Hepatocyte (in vitro differentiated cells): Measurements from ENCODE around the gene CDC37L1. TPM values are rescaled to one million over a fixed set of nuclear protein-coding genes. Genes with fewer than 3 reads are reported as not detected.

ENCODE experiments used
- DNase-seq: peaks from one replicate; pipeline ENCODE4 v3.0.0-alpha.2; 2016; ENCODE audit warnings: low spot score
- H2AFZ ChIP-seq: fragments of 200-600 bp; sonication (generic); 2 replicates; pipeline ENCODE4 v1.6.0; 2016; ENCODE audit warnings: antibody characterized with exemption, mild to moderate bottlenecking
- H3K27ac ChIP-seq: fragments of 200-600 bp; sonication (generic); 2 replicates; pipeline ENCODE4 v1.5.1; 2016; ENCODE audit warnings: mild to moderate bottlenecking
- H3K27me3 ChIP-seq: fragments of 200-600 bp; sonication (generic); 2 replicates; pipeline ENCODE4 v1.6.1; 2016
- H3K36me3 ChIP-seq: fragments of 200-600 bp; sonication (generic); replicated peaks from 2 replicates; pipeline ENCODE4 v1.5.1; 2016; ENCODE audit warnings: low read depth; ENCODE audit not compliant: insufficient read depth
- H3K4me1 ChIP-seq: fragments of 200-600 bp; sonication (generic); 2 replicates; pipeline ENCODE4 v1.5.1; 2016; ENCODE audit warnings: mild to moderate bottlenecking, moderate library complexity; ENCODE audit not compliant: insufficient read depth
- H3K4me2 ChIP-seq: fragments of 200-600 bp; sonication (generic); 2 replicates; pipeline ENCODE4 v1.6.0; 2016
- H3K4me3 ChIP-seq: fragments of 200-600 bp; sonication (generic); 2 replicates; pipeline ENCODE4 v1.5.1; 2016; ENCODE audit warnings: mild to moderate bottlenecking
- H3K79me2 ChIP-seq: fragments of 200-600 bp; sonication (generic); 2 replicates; pipeline ENCODE4 v1.6.0; 2017; ENCODE audit warnings: mild to moderate bottlenecking
- H3K9me2 ChIP-seq: fragments of 200-600 bp; sonication (generic); replicated peaks from 2 replicates; pipeline ENCODE4 v1.6.0; 2017; ENCODE audit warnings: mild to moderate bottlenecking; ENCODE audit not compliant: insufficient read depth
- H3K9me3 ChIP-seq: fragments of 200-600 bp; sonication (generic); 2 replicates; pipeline ENCODE4 v1.5.1; 2016; ENCODE audit warnings: low read depth, mild to moderate bottlenecking
- H4K20me1 ChIP-seq: fragments of 200-600 bp; sonication (generic); 2 replicates; pipeline ENCODE4 v1.6.0; 2016; ENCODE audit warnings: mild to moderate bottlenecking; ENCODE audit not compliant: insufficient read depth, poor library complexity, severe bottlenecking
- CTCF ChIP-seq: fragments of 200-600 bp; sonication (generic); IDR thresholded peaks from 2 replicates; pipeline ENCODE4 v1.5.1; 2016; ENCODE audit warnings: antibody characterized with exemption, mild to moderate bottlenecking; ENCODE audit not compliant: poor library complexity
- EZH2 ChIP-seq: fragments of 200-600 bp; sonication (generic); IDR thresholded peaks from 2 replicates; pipeline ENCODE4 v1.6.1; 2016; ENCODE audit warnings: antibody characterized with exemption, mild to moderate bottlenecking, borderline replicate concordance
- EZH2phosphoT487 ChIP-seq: fragments of 200-600 bp; sonication (generic); IDR thresholded peaks from one replicate; pipeline ENCODE4 v1.6.1; 2018; ENCODE audit warnings: antibody characterized with exemption, mild to moderate bottlenecking, low read depth, moderate library complexity; ENCODE audit not compliant: unreplicated experiment, severe bottlenecking
- WGBS: methylation state at CpG from one replicate; pipeline ENCODE4 v1.1.6; 2016; ENCODE audit warnings: low lambda C conversion rate; ENCODE audit errors: missing lambda C conversion rate; 5-methylcytosine and 5-hydroxymethylcytosine counted together
- polyA plus RNA-seq: library from polyadenylated mRNA; unstranded; fragments of >200 nt; fragmentation: Nextera tagmentation; extraction: Ambion mirVana; gene quantifications from 2 replicates; pipeline ENCODE4 v1.2.1, GENCODE V29; 2016
- total RNA-seq: library from RNA; depleted of rRNA; stranded (reverse); fragments of >200 nt; gene quantifications from 2 replicates; pipeline ENCODE4 v1.2.3, GENCODE V29; 2014

The CDC37L1 gene
- total and polyA plus RNA-seq, 2 experiments from 2014 or later, result 17.2 to 25.5 TPM

GRCh38 chr9:4706021-4706420, 26.7 kb downstream of the CDC37L1 start:
- Histone ChIP-seq H3K4me3 (no peak overlapping the region), H3K79me2 (no peaks in the 10 kb centered on the region), H3K36me3 (no peaks in the 10 kb centered on the region), H3K4me2 (no peak overlapping the region), H4K20me1 (no peaks in the 10 kb centered on the region), H3K27me3 (no peaks in the 10 kb centered on the region), H3K27ac (no peak overlapping the region), H3K9me3 (no peaks in the 10 kb centered on the region), H3K4me1 (no peaks in the 10 kb centered on the region), H3K9me2 (no peaks in the 10 kb centered on the region), H2AFZ (no peak overlapping the region)
- WGBS, result 59% methylated on average over 2 of the region's 2 CpGs
- no peak for TF ChIP-seq CTCF
- TF ChIP-seq EZH2phosphoT487, result no peak
- no peak for TF ChIP-seq EZH2
- no peak for DNase-seq

GRCh38 chr9:4706971-4707622, 27.7 kb downstream of the CDC37L1 start:
- no peaks in the 10 kb centered on the region for H3K79me2 ChIP-seq
- no peak for TF ChIP-seq CTCF
- no peak for TF ChIP-seq EZH2phosphoT487
- TF ChIP-seq EZH2, result no peak
- no peaks in the 10 kb centered on the region for H3K4me1 ChIP-seq
- no peak for DNase-seq
- H2AFZ ChIP-seq, result no peak overlapping the region
- H3K36me3 ChIP-seq, result no peaks in the 10 kb centered on the region
- no peak overlapping the region for H3K4me2 ChIP-seq
- no peaks in the 10 kb centered on the region for H3K9me3 ChIP-seq
- no peaks in the 10 kb centered on the region for H3K27me3 ChIP-seq
- 76% methylated on average over 4 of the region's 4 CpGs for WGBS
- H4K20me1 ChIP-seq, result no peaks in the 10 kb centered on the region
- no peak overlapping the region for H3K4me3 ChIP-seq
- no peaks in the 10 kb centered on the region for H3K9me2 ChIP-seq
- H3K27ac ChIP-seq, result no peak overlapping the region

GRCh38 chr9:4709380-4709779, 30.0 kb downstream of the CDC37L1 start:
- Histone ChIP-seq H3K4me3 (no peak overlapping the region), H3K36me3 (no peaks in the 10 kb centered on the region), H3K4me1 (no peaks in the 10 kb centered on the region), H3K9me3 (no peaks in the 10 kb centered on the region), H2AFZ (no peak overlapping the region), H4K20me1 (no peaks in the 10 kb centered on the region), H3K9me2 (no peaks in the 10 kb centered on the region), H3K27ac (no peak overlapping the region), H3K27me3 (no peaks in the 10 kb centered on the region), H3K79me2 (no peaks in the 10 kb centered on the region), H3K4me2 (no peak overlapping the region)
- no peak for DNase-seq
- TF ChIP-seq CTCF (no peak), EZH2phosphoT487 (no peak), EZH2 (no peak)
